ENCODE results near the gene CUX1.

The CUX1 gene

DNA sequence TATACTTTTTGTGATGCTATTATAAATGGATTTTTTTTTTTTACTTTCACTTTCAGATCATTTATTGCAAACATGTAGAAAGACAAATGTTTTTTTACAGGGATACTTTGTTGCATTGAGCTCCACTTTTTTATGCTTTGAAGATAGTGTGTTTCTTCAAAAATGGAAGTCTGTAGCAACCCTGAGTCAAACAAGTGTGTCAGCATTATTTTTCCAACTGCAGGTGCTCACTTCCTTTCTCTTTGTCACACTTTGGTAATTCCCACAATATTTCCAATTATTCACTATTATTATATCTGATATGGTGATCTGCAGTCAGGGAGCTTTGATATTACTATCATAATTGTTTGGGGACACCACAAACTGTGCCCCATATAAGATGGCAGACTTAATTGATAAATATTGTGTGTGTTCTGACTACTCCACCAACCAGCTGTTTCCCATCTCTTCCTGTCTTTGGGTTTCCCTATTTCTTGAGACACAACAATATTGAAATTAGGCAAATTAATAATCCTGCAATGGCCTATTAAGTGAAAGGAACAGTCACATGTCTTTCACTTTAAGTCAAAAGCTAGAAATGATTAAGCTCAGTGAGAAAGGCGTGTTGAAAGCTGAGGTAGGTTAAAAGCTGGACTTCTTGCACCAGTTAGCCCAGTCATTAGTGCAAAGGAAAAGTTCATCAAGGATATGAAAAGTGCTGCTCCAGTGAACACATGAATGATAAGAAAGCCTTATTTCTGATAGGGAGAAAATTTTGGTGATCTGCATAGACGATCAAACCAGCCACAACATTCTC is 238.0 kb downstream of the CUX1 start:
- TF ChIP-seq, protein P1, sequence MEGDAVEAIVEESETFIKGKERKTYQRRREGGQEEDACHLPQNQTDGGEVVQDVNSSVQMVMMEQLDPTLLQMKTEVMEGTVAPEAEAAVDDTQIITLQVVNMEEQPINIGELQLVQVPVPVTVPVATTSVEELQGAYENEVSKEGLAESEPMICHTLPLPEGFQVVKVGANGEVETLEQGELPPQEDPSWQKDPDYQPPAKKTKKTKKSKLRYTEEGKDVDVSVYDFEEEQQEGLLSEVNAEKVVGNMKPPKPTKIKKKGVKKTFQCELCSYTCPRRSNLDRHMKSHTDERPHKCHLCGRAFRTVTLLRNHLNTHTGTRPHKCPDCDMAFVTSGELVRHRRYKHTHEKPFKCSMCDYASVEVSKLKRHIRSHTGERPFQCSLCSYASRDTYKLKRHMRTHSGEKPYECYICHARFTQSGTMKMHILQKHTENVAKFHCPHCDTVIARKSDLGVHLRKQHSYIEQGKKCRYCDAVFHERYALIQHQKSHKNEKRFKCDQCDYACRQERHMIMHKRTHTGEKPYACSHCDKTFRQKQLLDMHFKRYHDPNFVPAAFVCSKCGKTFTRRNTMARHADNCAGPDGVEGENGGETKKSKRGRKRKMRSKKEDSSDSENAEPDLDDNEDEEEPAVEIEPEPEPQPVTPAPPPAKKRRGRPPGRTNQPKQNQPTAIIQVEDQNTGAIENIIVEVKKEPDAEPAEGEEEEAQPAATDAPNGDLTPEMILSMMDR (conservative IDR thresholded peaks at IDR 0.05) = no peak
- H3K27ac ChIP-seq = no peak overlapping the region

DNA sequence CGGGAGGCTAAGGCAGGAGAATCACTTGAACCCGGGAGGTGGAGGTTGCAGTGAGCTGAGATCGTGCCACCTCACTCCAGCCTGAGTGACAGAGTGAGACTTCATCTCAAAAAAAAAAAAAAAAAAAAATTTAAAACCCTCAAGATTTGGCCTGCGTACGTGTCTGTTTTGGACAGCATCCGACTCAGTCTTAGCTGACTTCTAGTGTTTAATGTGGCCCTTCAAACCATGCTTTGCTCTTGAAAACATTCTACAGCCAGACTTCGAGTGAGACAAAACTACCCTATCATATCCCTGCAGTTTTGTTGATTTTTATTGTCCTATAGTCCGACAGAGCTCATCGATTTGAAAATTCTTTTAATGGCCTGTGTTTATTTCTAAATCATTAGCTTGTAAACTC is 242.1 kb downstream of the CUX1 start:
- no peak overlapping the region for H3K27ac ChIP-seq
- TF ChIP-seq, protein P1 (conservative IDR thresholded peaks at IDR 0.05) = no peak

DNA sequence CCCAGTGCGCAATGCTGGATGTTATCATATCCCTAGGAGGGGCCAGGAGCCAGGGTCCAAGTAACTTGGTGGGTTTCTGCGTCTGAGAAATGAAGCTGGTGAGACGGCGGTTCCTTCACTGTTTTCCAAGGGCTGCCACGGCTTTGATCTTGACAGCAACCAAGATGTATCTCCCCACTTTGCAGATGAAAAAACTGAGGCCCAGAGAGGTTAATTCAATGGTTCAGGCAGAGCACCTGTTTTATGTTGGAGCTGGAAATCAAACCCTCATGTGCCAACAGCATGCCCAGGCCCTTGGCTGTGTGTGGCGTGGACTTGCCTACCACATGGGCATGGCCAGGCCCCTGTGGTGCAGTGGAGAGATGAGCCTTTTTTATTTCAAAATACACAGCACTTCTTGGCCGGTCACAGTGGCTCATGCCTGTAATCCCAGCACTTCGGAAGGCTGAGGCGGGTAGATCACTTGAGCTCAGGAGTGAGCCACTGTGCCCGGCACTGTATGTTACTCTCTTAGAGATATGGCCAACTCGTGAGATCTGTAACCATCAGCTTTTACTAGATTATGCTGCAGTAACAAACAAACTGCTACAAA is 244.0 kb downstream of the CUX1 start:
- TF ChIP-seq, protein P1 (conservative IDR thresholded peaks at IDR 0.05) = no peak
- H3K27ac ChIP-seq = no peak overlapping the region

DNA sequence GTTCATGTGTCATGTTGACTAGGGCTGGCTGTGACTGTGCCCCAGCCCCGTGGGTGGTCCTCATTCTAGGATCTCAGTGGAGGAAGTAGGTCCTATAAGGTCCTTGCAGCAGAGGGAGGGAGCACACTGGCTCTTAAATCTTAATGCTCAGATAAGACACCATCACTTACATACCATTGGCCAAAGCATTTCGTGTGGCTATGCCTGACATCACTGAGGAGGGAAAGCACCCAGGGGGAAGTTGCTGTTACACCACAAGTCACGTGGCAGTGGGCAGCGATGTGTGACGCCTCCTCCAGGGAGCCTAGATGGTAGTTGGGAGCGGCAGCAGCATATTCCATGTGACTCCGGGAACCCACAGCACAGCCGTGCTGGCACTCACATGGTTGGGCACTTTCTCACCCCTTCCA is 244.6 kb downstream of the CUX1 start:
- no peak overlapping the region for H3K27ac ChIP-seq
- TF ChIP-seq, protein P1 (conservative IDR thresholded peaks at IDR 0.05) = no peak

DNA sequence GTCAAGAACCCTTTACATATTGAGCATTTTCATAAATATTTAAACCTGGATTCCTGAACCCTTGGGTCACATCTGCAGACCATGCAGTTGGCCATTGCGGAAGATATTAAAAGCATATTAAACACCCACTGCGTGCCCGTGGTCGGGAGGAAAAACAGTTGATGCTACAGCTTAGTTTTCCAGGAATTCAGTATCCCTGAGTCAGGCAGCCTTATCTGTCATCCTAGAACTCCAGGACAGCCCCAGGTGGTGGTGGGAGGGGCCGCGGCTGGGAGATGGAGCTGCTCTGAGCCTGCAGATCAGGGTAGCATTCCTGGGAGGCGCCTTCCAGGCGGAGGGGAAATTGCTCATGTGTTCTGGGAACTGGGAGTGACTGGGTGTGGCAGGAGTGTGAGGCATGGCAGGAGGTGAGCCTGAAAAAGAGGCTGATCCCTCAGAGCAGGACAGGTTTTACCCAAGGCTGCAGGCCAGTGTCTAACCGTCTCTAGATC is 246.3 kb downstream of the CUX1 start:
- H3K27ac ChIP-seq = no peak overlapping the region
- TF ChIP-seq, protein P1 (conservative IDR thresholded peaks at IDR 0.05) = no peak

DNA sequence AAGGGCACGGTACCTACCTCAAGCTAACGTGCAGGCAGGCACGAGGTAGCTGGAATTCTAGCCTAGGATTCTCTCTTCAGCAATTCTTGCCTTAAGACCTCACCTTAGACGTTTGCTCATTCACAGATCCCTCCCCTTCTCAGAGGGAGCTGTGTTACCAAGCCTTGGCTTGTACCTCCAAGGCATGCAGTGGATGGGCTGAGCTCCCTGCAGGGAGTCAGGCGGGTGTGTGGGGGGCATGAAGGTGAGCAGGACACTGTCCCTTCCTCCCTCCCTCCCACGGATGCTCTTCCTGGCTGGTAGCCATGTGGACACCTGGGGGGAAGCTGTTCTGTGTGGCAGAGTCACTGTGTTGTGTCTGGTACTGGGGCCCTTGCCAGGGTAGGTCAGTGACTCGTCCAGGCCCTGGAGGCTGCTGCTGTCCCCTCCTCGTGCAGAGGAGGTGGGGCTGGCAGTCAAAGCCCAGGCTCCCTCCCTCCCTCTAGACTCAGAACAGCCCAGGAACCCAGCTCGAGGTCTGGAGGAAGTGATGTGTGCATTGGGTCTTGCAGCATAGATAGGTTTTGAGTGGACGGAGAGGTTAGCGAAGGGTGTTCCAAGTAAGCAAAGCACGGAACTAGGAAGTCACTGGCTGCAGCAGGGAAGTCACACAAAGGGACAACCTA is 247.1 kb downstream of the CUX1 start:
- no peak overlapping the region for H3K27ac ChIP-seq
- TF ChIP-seq, protein P1 (conservative IDR thresholded peaks at IDR 0.05) = no peak

DNA sequence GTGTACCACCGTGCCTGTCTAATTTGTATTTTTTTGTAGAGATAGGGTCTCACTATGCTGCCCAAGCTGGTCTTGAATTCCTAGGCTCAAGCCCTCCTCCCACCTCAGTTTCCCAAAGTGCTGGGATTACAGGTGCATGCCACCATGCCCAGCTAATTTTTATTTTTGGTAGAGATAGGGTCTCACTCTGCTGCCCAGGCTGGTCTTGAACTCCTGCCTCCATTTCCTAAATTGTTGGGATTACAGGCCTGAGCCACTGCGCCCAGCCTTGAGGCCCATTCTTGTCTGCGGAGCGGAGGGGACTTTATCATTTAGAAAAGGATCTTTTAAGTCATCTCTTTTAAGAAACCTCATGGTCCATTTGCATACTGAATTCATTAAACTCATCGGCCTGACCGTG is 247.8 kb downstream of the CUX1 start:
- no peak overlapping the region for H3K27ac ChIP-seq
- TF ChIP-seq, protein P1 (conservative IDR thresholded peaks at IDR 0.05) = no peak

Data from VCaP (cell line).